Glutamatergic neuron (in vitro differentiated cells): ENCODE data around the gene PCED1B. TPM values are rescaled to one million over a fixed set of nuclear protein-coding genes. Genes with fewer than 3 reads are reported as not detected.

ENCODE experiments used
- DNase-seq: peaks from one replicate; pipeline ENCODE4 v3.0.0; 2022
- H3K27ac Mint-ChIP-seq: one replicate; pipeline ENCODE4 v1.8.0; 2020; ENCODE audit warnings: mild to moderate bottlenecking, mixed read lengths, inconsistent platforms; ENCODE audit not compliant: unreplicated experiment
- H3K27me3 Mint-ChIP-seq: one replicate; pipeline ENCODE4 v1.8.0; 2020; ENCODE audit warnings: mild to moderate bottlenecking, moderate library complexity, mixed read lengths, inconsistent platforms; ENCODE audit not compliant: unreplicated experiment
- H3K36me3 Mint-ChIP-seq: one replicate; pipeline ENCODE4 v1.8.0; 2020; ENCODE audit warnings: mild to moderate bottlenecking, mixed read lengths, inconsistent platforms; ENCODE audit not compliant: unreplicated experiment
- H3K4me1 Mint-ChIP-seq: one replicate; pipeline ENCODE4 v1.8.0; 2020; ENCODE audit warnings: mild to moderate bottlenecking, low read depth, mixed read lengths, inconsistent platforms; ENCODE audit not compliant: unreplicated experiment
- H3K4me3 Mint-ChIP-seq: one replicate; pipeline ENCODE4 v1.8.0; 2020; ENCODE audit warnings: mild to moderate bottlenecking, mixed read lengths, inconsistent platforms; ENCODE audit not compliant: unreplicated experiment
- H3K9me3 Mint-ChIP-seq: one replicate; pipeline ENCODE4 v1.8.0; 2020; ENCODE audit warnings: mild to moderate bottlenecking, moderate library complexity, mixed read lengths, inconsistent platforms; ENCODE audit not compliant: unreplicated experiment
- total RNA-seq: library from RNA; stranded (reverse); fragmentation: NEBNext Ultra II Directional; extraction: Animal tissue kit (Norgen Biotek cat#: 25700); gene quantifications from one replicate; pipeline ENCODE4 v1.2.1, GENCODE V29; 2021; ENCODE audit not compliant: unreplicated experiment
- TF ChIP-seq, protein P1 (sequence below): fragments of 200-600 bp; sonication (generic); IDR thresholded peaks from one replicate; pipeline ENCODE4 v1.5.0; 2021; ENCODE audit not compliant: partially characterized antibody, unreplicated experiment

Gene PCED1B
- total RNA-seq, 1 donor from 2014 or later: 0.27 TPM

- Mint-ChIP-seq H3K4me3 (no peak overlapping the region), H3K9me3 (no peaks in the 10 kb centered on the region), H3K36me3 (no peaks in the 10 kb centered on the region), H3K4me1 (no peaks in the 10 kb centered on the region), H3K27me3 (no peaks in the 10 kb centered on the region), H3K27ac (no peak overlapping the region)
- no peak for DNase-seq
- TF ChIP-seq, protein P1, sequence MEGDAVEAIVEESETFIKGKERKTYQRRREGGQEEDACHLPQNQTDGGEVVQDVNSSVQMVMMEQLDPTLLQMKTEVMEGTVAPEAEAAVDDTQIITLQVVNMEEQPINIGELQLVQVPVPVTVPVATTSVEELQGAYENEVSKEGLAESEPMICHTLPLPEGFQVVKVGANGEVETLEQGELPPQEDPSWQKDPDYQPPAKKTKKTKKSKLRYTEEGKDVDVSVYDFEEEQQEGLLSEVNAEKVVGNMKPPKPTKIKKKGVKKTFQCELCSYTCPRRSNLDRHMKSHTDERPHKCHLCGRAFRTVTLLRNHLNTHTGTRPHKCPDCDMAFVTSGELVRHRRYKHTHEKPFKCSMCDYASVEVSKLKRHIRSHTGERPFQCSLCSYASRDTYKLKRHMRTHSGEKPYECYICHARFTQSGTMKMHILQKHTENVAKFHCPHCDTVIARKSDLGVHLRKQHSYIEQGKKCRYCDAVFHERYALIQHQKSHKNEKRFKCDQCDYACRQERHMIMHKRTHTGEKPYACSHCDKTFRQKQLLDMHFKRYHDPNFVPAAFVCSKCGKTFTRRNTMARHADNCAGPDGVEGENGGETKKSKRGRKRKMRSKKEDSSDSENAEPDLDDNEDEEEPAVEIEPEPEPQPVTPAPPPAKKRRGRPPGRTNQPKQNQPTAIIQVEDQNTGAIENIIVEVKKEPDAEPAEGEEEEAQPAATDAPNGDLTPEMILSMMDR: no peak
Measured at GRCh38 chr12:47124451-47124850, 45.0 kb downstream of the PCED1B start.

DNA sequence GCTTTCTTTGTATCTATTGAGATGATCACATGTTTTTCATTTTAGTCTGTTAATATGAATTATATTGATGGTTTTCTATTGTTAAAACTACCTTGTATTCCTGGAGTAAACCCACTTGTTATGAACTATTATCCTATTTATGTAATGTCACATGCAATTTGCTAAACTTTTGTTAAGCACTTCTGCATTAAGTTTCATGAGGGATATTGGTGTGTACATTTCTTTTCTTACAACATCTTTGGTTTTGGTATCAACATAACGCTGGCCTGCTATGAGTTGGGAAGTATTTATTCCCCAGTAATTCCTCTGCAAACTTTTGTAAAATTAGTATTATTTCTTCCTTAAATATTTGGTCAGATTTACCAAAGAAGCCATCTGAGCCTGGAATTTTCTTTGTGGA lies 46.8 kb downstream of the PCED1B start:
- H3K36me3 Mint-ChIP-seq: no peaks in the 10 kb centered on the region
- no peak overlapping the region for H3K4me3 Mint-ChIP-seq
- H3K27me3 Mint-ChIP-seq: no peaks in the 10 kb centered on the region
- H3K4me1 Mint-ChIP-seq: no peaks in the 10 kb centered on the region
- H3K9me3 Mint-ChIP-seq: no peaks in the 10 kb centered on the region
- TF ChIP-seq, protein P1: no peak
- no peak overlapping the region for H3K27ac Mint-ChIP-seq
- DNase-seq: no peak

- H3K27ac Mint-ChIP-seq: no peak overlapping the region
- no peaks in the 10 kb centered on the region for H3K36me3 Mint-ChIP-seq
- no peaks in the 10 kb centered on the region for H3K27me3 Mint-ChIP-seq
- no peaks in the 10 kb centered on the region for H3K4me1 Mint-ChIP-seq
- no peak overlapping the region for H3K4me3 Mint-ChIP-seq
- TF ChIP-seq, protein P1: no peak
- no peak for DNase-seq
- H3K9me3 Mint-ChIP-seq: no peaks in the 10 kb centered on the region
Measured at GRCh38 chr12:47131011-47131410, 51.6 kb downstream of the PCED1B start.

DNA sequence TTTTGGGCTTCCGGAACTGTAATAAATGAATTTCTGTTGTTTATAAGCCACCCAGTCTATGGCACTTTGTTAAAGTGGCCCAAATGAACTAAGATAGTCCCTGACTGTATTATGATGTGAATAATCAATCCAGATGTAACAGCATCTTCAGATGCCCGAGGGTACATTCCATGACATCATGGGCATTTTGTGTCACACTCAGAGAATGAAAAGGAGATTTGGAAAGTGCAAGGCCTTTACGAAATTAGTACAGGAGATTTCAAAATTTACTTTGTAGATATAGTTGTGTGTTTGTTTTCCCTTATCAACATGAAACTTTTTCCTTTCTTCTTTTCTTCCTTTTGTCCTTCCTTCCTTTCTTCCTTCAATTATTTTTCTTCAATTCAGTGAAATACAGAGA lies 54.6 kb downstream of the PCED1B start:
- no peak for DNase-seq
- no peak overlapping the region for H3K4me3 Mint-ChIP-seq
- no peaks in the 10 kb centered on the region for H3K36me3 Mint-ChIP-seq
- H3K27ac Mint-ChIP-seq: no peak overlapping the region
- no peaks in the 10 kb centered on the region for H3K4me1 Mint-ChIP-seq
- TF ChIP-seq, protein P1: no peak
- no peaks in the 10 kb centered on the region for H3K27me3 Mint-ChIP-seq
- no peaks in the 10 kb centered on the region for H3K9me3 Mint-ChIP-seq

- TF ChIP-seq, protein P1: no peak
- Mint-ChIP-seq H3K9me3 (no peaks in the 10 kb centered on the region), H3K36me3 (no peaks in the 10 kb centered on the region), H3K4me1 (no peaks in the 10 kb centered on the region), H3K27me3 (no peaks in the 10 kb centered on the region), H3K27ac (no peak overlapping the region), H3K4me3 (no peak overlapping the region)
- no peak for DNase-seq
Measured at GRCh38 chr12:47135578-47135977, 56.2 kb downstream of the PCED1B start.
